ACC112 (cell line): ENCODE data around the gene ZNF333.

ENCODE experiments used
- H2AFZ ChIP-seq: fragments of 200-600 bp; sonication (generic); one replicate; pipeline ENCODE4 v1.6.0; 2017; ENCODE audit warnings: antibody characterized with exemption, low read length; ENCODE audit not compliant: unreplicated experiment
- H3K27ac ChIP-seq: fragments of 200-600 bp; sonication (generic); 2 replicates; pipeline ENCODE4 v1.5.1; 2014; ENCODE audit warnings: low read depth, mild to moderate bottlenecking, antibody characterized with exemption, low read length, moderate library complexity
- H3K27me3 ChIP-seq: fragments of 200-600 bp; sonication (generic); 2 replicates; pipeline ENCODE4 v1.6.1; 2014; ENCODE audit warnings: mild to moderate bottlenecking, antibody characterized with exemption, low read length, moderate library complexity, mixed read lengths; ENCODE audit not compliant: insufficient read depth
- H3K36me3 ChIP-seq: fragments of 200-600 bp; sonication (generic); 2 replicates; pipeline ENCODE4 v1.6.1; 2016; ENCODE audit warnings: mild to moderate bottlenecking, antibody characterized with exemption, low read length, moderate library complexity, mixed read lengths; ENCODE audit not compliant: insufficient read depth
- H3K4me1 ChIP-seq: fragments of 200-600 bp; sonication (generic); one replicate; pipeline ENCODE4 v1.6.1; 2016; ENCODE audit warnings: low read length, mixed read lengths; ENCODE audit not compliant: insufficient read depth, unreplicated experiment, control insufficient read depth
- H3K4me3 ChIP-seq: fragments of 200-600 bp; sonication (generic); 2 replicates; pipeline ENCODE4 v1.5.1; 2014; ENCODE audit warnings: mild to moderate bottlenecking, low read depth, low read length
- H3K79me2 ChIP-seq: fragments of 200-600 bp; sonication (generic); one replicate; pipeline ENCODE4 v1.6.0; 2016; ENCODE audit warnings: low read length; ENCODE audit not compliant: control insufficient read depth, unreplicated experiment, insufficient read depth

Gene ZNF333

GRCh38 chr19:14689598-14690503 is at the start of gene ZNF333:
Gene ZNF333 (plus strand): TSS chr19:14690048. CDS start chr19:14693492, 3,444 bp downstream.
- H3K36me3 ChIP-seq, result no peaks in the 10 kb centered on the region
- peak within 1 kb of the TSS; percentile 68 for H2AFZ ChIP-seq
- peak within 1 kb of the TSS; percentile 98 for H3K27ac ChIP-seq
- H3K4me3 ChIP-seq, result peak within 1 kb of the TSS; percentile 96
- H3K27me3 ChIP-seq, result no peaks in the 10 kb centered on the region
- H3K4me1 ChIP-seq, result no peaks in the 10 kb centered on the region
- peaks cover 8% of the 10 kb centered on the region for H3K79me2 ChIP-seq

DNA sequence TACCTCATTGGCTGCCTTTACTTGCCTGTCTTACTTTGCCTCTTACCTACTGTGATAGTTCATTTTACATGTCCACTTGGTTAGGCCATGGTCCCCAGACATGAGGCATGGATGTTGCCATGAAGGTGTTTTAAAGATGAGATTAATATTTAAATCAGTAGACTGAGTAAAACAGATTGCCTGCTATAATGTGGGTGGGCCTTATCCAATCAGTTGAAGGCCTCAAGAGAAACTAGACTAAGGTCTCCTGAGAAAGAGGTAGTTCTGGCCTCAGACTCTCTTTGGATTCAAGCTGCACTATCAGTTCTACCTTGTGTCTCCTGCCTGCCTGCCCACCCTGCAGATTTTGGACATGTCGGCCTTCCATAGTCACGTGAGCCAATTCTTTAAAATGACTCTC is 41.3 kb upstream of the ZNF333 start:
- no peak overlapping the region for H3K4me3 ChIP-seq
- H3K36me3 ChIP-seq, result no peaks in the 10 kb centered on the region
- H3K27me3 ChIP-seq, result peaks cover 27% of the 10 kb centered on the region; the same call in 1 of the 2 replicates
- no peak overlapping the region for H3K27ac ChIP-seq
- H2AFZ ChIP-seq, result no peak overlapping the region
- H3K4me1 ChIP-seq, result no peaks in the 10 kb centered on the region
- no peaks in the 10 kb centered on the region for H3K79me2 ChIP-seq

GRCh38 chr19:14649020-14649419 is 40.8 kb upstream of the ZNF333 start:
- Histone ChIP-seq H3K27ac (no peak overlapping the region), H2AFZ (no peak overlapping the region)

DNA sequence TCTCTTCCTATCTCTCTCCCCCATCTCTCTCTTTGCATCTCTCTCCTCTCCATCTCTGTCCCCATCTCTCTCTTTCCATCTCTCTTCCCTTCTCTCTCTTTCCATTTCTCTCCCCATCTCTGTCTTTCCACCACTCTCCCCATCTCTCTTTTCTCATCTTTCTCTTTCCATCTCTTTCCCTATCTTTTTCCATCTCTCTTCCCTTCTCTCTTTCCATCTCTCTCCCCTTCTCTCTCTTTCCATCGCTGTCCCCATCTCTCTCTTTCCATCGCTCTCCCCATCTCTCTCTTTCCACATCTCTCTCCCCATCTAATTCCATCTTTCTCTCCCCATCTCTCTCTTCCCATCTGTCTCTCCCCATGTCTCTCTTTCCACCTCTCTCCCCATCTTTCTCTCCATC is 39.7 kb upstream of the ZNF333 start:
- Histone ChIP-seq H3K27ac (no peak overlapping the region), H3K36me3 (no peaks in the 10 kb centered on the region), H3K27me3 (peaks cover 27% of the 10 kb centered on the region; the same call in 1 of the 2 replicates), H2AFZ (no peak overlapping the region), H3K4me1 (no peaks in the 10 kb centered on the region), H3K4me3 (no peak overlapping the region), H3K79me2 (no peaks in the 10 kb centered on the region)

More at GRCh38 chr19:14649020-14649419, 40.8 kb upstream of the ZNF333 start:
- no peaks in the 10 kb centered on the region for H3K4me1 ChIP-seq
- H3K36me3 ChIP-seq, result no peaks in the 10 kb centered on the region
- no peak overlapping the region for H3K4me3 ChIP-seq
- peaks cover 27% of the 10 kb centered on the region; the same call in 1 of the 2 replicates for H3K27me3 ChIP-seq
- no peaks in the 10 kb centered on the region for H3K79me2 ChIP-seq

DNA sequence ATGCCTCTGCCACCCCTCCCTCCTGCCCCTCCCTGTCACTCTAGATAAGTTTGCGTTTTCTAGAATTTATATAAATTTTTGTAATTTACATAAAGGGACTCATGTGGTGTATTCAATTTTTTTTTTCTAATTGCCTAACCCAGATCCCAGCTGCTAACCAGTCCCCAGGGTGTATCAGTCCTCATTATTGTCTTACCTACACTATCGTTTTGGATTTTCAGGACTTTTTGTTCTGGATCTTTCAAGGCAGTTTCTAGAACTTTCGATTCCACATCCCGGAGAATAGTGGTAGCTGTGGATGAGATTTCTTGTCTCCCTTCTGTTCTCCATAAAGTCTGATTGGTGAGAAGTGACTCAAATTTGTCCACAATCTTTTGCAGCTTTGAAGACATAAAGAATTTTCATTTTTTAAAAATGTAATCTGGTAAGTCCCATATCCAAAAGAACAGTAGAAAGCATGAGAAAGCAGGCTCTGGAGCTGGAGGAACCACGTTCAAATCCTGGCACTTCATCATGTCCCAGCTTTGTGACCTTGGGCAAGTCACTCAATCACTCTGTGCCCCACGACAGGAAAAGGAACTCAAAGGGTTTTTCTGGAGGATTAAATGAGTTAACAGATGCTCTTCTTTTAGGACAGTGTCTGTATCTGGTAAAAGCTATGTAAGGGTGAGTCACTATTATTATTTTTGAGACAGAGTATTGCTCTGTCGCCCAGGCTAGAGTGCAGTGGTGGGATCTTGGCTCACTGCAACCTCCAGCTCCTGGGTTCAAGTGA is 34.9 kb upstream of the ZNF333 start:
- no peak overlapping the region for H2AFZ ChIP-seq
- no peaks in the 10 kb centered on the region for H3K36me3 ChIP-seq
- H3K4me1 ChIP-seq, result no peaks in the 10 kb centered on the region
- peaks cover 16% of the 10 kb centered on the region; the same call in 1 of the 2 replicates for H3K27me3 ChIP-seq
- H3K79me2 ChIP-seq, result no peaks in the 10 kb centered on the region
- H3K27ac ChIP-seq, result no peak overlapping the region
- H3K4me3 ChIP-seq, result no peak overlapping the region

GRCh38 chr19:14655726-14656125 is 34.1 kb upstream of the ZNF333 start:
- Histone ChIP-seq H3K4me1 (no peaks in the 10 kb centered on the region), H3K27me3 (peaks cover 17% of the 10 kb centered on the region; the same call in 1 of the 2 replicates), H3K79me2 (no peaks in the 10 kb centered on the region), H3K4me3 (no peak overlapping the region), H3K27ac (no peak overlapping the region), H2AFZ (no peak overlapping the region), H3K36me3 (no peaks in the 10 kb centered on the region)

DNA sequence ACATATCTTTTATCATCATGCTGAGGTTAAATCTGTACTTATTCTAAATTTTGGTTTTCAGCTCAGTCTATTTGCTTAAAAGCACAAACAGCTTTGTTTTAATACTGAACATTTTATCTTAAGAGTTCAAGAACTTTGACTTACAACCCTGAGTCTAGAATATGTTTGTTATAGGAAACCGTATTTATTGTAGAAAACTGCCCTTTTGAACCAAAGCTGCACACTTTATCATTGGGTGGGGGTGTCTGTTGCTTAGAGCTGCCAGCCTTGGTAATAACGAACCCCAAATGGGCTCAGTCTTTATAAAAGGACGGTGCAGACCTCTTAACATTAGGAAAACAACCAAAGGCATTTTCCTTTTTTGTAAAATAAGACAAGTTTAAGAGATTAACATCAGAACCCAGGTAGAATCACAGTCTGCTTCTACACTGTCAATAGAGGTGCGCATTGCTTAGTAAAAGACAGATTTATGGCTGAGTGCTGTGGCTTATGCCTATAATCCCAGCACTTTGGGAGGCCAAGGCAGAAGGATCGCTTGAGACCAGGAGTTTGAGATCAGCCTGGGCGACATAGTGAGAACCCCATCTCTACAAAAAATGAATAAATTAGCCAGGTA is 29.9 kb upstream of the ZNF333 start:
- H2AFZ ChIP-seq, result no peak overlapping the region
- H3K27me3 ChIP-seq, result peaks cover 9% of the 10 kb centered on the region; the same call in 1 of the 2 replicates
- no peak overlapping the region for H3K27ac ChIP-seq
- no peaks in the 10 kb centered on the region for H3K79me2 ChIP-seq
- H3K4me3 ChIP-seq, result no peak overlapping the region
- no peaks in the 10 kb centered on the region for H3K4me1 ChIP-seq
- no peaks in the 10 kb centered on the region for H3K36me3 ChIP-seq

DNA sequence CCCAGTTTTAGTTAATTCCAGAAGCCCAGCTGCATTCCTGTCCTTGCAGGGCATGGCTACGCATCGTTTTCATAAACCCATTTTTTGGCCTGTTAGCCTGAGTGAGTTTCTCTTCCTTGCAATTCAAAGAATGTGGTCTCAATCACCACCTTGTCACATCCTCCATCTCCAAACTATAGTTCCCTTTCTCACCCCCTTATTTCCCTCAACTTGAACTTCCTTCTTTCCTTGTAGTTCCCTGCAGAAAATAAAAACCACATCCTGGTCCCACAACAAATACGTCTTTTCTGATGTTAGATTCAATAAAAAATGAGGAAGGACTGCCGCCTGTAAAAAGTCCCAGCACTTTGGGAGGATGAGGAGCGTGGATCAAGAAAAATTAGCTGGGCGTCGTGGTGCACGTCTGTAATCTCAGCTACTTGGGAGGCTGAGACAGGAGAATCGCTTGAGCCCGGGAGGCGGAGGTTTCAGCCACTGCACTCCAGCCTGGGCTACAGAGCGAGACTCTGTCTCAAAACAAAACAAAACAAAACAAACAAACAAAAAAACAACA is 28.4 kb upstream of the ZNF333 start:
- no peak overlapping the region for H2AFZ ChIP-seq
- no peak overlapping the region for H3K27ac ChIP-seq
- H3K36me3 ChIP-seq, result no peaks in the 10 kb centered on the region
- H3K27me3 ChIP-seq, result peaks cover 9% of the 10 kb centered on the region; the same call in 1 of the 2 replicates
- H3K4me1 ChIP-seq, result no peaks in the 10 kb centered on the region
- no peak overlapping the region for H3K4me3 ChIP-seq
- H3K79me2 ChIP-seq, result no peaks in the 10 kb centered on the region

- no peak overlapping the region for H2AFZ ChIP-seq
- no peak overlapping the region for H3K27ac ChIP-seq
- peaks cover 42% of the 10 kb centered on the region for H3K27me3 ChIP-seq
- H3K79me2 ChIP-seq, result no peaks in the 10 kb centered on the region
- H3K4me3 ChIP-seq, result no peak overlapping the region
- no peaks in the 10 kb centered on the region for H3K36me3 ChIP-seq
- H3K4me1 ChIP-seq, result peaks cover 3% of the 10 kb centered on the region
Observed at GRCh38 chr19:14669940-14670339, 19.9 kb upstream of the ZNF333 start.

DNA sequence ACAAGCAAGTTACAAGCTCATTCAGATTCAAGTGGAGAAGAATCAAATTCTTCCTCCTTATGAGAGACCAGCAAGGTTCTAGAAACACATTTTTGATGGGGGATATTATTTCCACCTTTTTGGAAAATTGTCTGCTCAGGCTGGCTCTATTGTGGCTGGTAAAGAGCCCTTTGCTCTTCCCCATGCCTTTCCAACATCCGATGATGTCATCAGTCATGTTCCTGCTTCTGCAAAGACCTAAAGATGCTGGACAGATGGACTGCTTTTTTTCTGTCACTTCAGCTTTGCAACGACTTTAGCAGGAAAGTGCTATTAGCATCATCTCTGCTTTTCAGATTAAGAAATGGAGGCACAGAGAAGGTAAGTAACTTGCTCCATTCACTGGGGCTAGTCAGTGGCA is 19.4 kb upstream of the ZNF333 start:
- H2AFZ ChIP-seq, result no peak overlapping the region
- peaks cover 42% of the 10 kb centered on the region for H3K27me3 ChIP-seq
- no peak overlapping the region for H3K27ac ChIP-seq
- H3K79me2 ChIP-seq, result no peaks in the 10 kb centered on the region
- H3K4me1 ChIP-seq, result peaks cover 5% of the 10 kb centered on the region
- H3K36me3 ChIP-seq, result no peaks in the 10 kb centered on the region
- H3K4me3 ChIP-seq, result no peak overlapping the region
